ENCODE results near the gene UFD1. TPM values are rescaled to one million over a fixed set of nuclear protein-coding genes. Genes with fewer than 3 reads are reported as not detected.

UFD1 gene, protein sequence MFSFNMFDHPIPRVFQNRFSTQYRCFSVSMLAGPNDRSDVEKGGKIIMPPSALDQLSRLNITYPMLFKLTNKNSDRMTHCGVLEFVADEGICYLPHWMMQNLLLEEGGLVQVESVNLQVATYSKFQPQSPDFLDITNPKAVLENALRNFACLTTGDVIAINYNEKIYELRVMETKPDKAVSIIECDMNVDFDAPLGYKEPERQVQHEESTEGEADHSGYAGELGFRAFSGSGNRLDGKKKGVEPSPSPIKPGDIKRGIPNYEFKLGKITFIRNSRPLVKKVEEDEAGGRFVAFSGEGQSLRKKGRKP
- 46.3 and 46.5 TPM in 2 replicates for total RNA-seq

DNA sequence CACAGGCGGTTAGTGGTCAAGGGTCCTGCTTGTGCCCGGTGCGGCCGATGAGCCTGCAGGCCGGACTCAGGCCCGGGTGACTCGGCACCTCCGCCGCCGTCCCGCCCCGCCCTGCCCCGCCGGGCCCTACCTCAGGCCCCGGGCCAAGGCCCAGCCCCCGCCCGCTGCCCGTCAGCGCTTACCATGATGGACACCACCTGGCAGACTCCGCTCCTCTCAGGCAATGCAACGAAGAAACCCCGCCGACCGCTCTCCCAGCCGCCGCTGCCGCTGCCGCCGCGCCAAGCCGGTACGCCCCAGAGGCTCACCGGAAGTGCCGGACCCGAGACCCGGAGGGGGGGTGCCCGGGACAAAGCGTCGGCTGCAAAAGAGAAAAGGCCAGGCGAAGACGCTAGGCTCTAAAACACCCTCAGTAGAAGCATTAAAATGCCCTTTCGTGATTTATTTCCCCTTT is at the start of gene UFD1:
Gene UFD1, minus strand, starts transcription at position 293 of the 454 bp plus-strand sequence. Its CDS starts 108 bp downstream, at position 185.

DNA sequence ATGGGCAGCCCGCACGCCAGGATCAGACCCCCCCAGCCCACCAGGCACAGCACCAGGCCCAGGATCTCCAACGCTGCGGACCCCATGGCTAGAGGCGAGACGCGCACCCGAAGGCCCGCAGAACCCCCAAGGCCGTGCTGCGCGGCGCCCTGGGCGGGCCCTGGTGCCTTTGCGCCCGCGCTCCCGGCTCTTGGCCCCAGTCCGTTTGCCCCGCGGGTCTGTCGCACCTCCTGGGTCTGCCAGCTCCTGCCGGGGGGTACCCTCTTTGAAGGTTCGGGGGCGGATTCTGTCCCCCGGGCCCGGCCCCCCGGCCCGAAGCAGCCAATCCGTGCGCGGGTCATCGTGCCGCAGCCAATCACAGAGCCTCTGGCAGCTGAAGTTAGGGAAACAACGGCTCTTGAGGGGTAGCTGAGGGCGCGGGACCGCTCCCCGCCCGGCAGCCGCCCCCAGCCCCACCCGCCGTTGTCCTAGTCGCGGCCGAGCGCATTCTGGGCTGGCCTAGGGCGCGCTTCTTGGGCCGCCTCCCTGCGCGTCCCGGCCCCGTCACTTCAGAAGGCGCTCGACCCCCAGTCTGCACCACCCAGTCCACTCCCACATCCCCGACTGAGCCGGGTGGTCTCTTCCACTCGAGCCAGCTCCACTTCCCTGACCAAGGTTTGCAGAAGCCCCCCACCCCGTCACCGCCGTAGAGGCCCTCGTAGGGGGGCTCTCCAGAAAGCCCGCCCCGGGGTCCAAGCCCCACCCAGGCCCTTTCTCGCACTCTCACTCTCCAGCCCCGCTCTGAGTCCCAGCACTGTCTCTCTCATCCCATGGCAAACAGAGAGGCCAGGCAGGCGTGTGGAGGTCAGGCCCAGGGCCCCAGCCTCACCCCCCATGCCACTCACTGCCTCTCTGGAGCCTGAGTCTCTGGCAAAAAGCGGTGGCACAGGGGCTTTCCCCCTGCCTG is 45.5 kb upstream of the UFD1 start, which contains the start of gene CLDN5:
Gene CLDN5, minus strand, starts transcription at position 241 of the 946 bp plus-strand sequence. Its CDS starts 155 bp downstream, at position 86.

DNA sequence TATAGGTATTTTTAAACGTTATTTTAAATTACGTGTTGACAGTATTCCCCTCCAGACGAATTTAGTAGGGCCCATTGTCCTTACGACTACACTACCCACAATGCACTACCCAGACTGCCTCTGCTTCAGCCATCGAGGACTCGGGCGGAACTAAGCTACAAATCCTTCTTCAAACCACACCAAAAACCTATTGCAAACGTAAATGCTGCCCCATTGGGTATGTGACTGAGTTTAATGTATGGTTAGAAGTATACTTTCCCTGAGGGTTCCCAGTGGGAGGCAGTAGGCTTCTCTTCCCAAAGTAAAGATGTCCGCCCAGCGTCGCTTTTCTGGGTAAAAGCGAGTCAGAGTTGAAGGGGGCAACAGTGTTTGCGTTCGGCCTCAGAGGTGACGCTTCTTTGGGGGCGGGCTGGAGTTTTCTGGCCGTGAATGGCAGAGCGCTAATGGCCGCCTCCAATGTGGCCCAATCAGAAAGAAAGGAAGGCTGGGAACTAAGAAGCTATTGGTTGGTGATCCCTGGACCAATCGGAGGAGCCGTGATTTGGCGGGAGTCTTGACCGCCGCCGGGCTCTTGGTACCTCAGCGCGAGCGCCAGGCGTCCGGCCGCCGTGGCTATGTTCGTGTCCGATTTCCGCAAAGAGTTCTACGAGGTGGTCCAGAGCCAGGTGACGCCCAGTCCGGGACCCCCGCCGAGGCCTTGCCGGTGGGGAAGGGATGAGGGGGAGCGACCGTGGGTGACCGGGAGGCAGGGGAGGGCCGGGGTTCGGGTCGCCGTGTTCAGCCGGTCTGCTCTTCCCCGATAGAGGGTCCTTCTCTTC is 571 bp upstream of the UFD1 start, which contains the start of gene CDC45:
Gene CDC45, plus strand, starts transcription at position 566 of the 818 bp plus-strand sequence. Its CDS starts 49 bp downstream, at position 615.

DNA sequence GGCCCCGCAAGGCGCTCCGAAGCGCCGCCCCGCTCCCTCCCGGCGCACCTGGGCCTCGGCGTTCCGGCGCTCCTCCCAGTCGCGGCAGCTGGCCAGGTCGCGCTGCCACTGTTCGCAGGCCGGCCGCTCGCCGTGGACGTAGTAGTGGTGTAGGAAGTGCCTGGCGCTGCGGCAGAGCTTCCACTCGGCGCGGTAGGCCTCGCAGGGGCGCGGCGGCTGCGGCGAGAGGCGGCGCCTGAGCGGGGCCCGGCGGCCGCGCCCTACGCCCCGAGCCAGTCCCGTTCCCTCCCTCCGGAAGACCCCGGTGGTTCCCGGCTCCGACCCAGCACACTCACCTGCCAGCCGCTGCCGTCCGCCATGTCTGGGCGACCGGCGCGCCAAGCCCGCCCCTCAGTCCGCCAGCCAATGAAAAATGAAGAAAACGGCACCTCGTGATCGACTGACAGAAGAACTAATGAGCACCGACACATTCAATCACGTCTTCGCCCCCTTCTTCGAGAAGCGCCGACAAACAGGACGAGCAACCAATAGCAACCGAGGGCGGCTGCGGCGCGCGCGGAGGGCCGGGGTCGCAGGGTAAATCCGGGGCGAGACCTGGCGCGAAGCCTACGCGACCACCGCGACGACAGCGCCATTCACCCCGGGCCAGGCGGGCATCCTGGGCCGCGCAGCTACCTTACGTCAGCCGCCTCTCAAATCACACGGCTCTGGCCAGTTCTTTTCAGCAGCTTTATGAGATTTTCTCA is 31.5 kb downstream of the UFD1 start, which contains the start of gene C22orf39:
Gene C22orf39, minus strand, starts transcription at position 382 of the 746 bp plus-strand sequence. Its CDS starts 23 bp downstream, at position 359.

DNA sequence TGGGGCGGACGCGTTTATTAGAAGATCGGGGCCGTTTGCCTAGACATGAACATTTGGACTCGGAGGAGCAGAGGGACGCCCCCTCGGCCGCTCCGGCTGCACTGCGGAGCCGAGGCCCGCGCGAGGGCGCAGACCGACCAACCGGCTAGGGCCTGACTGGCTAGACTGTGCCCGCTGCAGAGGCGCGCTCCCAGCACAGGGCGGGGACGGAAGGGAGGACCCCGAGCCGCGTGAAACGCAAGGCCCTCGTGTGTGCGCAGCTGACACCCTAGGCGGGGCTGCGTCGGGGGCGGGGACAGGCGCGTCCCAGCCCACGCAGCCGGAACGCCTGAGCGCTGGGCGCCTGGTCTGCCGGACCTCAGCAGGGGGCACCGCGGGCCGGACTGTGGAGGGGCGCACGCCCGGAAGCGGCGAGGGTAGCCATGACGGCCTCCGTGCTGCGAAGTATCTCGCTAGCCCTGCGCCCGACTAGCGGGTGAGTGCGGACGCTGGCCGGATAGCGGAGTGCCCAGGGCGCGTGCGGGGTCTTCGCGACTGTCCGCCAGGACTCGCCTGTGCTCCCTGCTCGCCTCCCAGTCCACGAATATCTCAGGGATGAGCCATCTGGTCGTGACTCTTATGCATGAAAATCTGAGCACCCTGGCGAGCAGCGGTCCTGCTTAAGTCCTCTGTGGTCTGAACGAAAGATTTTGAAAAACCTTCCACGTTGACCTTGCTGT is 46.7 kb downstream of the UFD1 start, which contains the start of gene MRPL40:
Gene MRPL40, plus strand, starts transcription at position 413 of the 719 bp plus-strand sequence. Its CDS starts 10 bp downstream, at position 423.

DNA sequence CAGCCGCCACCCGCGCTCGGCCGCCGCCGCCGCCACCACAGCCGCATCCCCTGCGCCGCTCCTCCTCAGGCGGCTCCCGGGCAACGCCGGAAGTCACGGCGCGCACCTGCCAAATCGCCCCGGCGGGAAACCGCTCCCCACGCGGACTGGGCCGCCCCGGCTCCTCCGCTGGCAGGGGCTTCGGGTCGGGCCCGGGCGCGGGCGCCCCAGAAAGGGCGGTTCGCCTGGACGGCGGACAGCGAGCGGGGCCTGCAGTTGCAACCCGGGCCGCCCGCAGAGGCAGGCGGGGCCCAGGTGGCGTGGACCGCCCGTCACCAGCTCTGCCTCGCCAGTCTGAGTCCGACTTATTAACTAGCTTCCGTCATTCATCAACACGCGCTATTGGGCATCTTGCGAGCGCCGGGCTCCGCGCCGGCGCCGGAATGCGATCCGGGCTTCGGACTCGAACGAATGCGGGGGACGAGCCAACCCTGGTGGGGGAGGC is 47.3 kb downstream of the UFD1 start, which contains the start of gene HIRA:
Gene HIRA, minus strand, starts transcription at position 85 of the 484 bp plus-strand sequence. CDS start 257 bp downstream, outside the sequence.

Other genes starting within 250 kb of the UFD1 start
- 5.8 and 7.9 TPM in 2 replicates for gene CLTCL1, start 187.5 kb downstream of the UFD1 start, total RNA-seq
- gene HIRA, start 47.5 kb downstream of the UFD1 start, total RNA-seq, result 14.5 and 17.3 TPM in 2 replicates
- 43.2 and 51.1 TPM in 2 replicates for gene MRPL40, start 46.6 kb downstream of the UFD1 start, total RNA-seq
- 27.5 and 30.0 TPM in 2 replicates for gene C22orf39, start 31.5 kb downstream of the UFD1 start, total RNA-seq
- gene CDC45, start 727 bp upstream of the UFD1 start, total RNA-seq, result 20.4 and 28.6 TPM in 2 replicates
- gene CLDN5, start 45.2 kb upstream of the UFD1 start, total RNA-seq, result 0.14 and 0.37 TPM in 2 replicates
- gene SEPTIN5, start 235.3 kb upstream of the UFD1 start, total RNA-seq, result 40.1 and 68.3 TPM in 2 replicates
- 15.0 and 20.3 TPM in 2 replicates for gene GP1BB, start 244.3 kb upstream of the UFD1 start, total RNA-seq